SK-N-MC (cell line): ENCODE results near the gene COL13A1.

ENCODE experiments used
- EZH2 ChIP-seq: fragments of 200-600 bp; sonication (generic); IDR thresholded peaks from one replicate; pipeline ENCODE4 v1.6.1; 2017; ENCODE audit warnings: antibody characterized with exemption
- FOXP2 ChIP-seq: optimal IDR thresholded peaks from 2 replicates; pipeline ENCODE3; 2011; ENCODE audit warnings: mild to moderate bottlenecking, moderate library complexity; ENCODE audit not compliant: insufficient read depth; ENCODE audit errors: extremely low read length, control extremely low read depth
- POLR2AphosphoS5 ChIP-seq: IDR thresholded peaks from 2 replicates; pipeline ENCODE4 v1.6.1; 2012; ENCODE audit warnings: mild to moderate bottlenecking, low read depth, low read length, borderline replicate concordance

DNA sequence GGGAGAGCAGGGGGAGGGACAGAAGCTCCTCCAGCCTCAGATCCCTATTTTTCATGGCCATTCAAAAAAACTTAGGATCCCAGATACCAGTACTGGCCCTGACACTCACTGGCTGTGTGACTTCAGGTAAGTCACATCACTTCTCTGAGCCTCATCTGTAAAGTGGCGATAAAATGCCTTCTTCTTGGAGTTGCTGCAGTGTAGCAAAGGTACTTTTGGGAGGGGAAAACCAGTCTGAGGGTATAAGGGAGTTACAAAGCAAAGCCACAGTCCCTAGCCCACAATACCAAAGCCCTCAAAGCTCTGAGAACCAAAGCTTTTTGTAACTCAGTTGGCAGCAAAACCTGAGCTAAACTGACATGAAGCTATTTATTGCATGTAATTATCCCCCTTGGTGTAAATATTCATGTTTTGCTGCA lies 43.4 kb upstream of the COL13A1 start:
- no peak for TF ChIP-seq EZH2
- TF ChIP-seq POLR2AphosphoS5 = no peak
- TF ChIP-seq FOXP2 = no peak
